SK-N-SH treated with all-trans-retinoic acid at 6 μM for 48 hours (cell line): ENCODE data around the gene SFR1.

Experiments
- ATAC-seq: fragments of 200-7000 bp; cut with Tn5 transposase; 3 replicates; pipeline ENCODE4 v1.9.1; 2020; ENCODE audit warnings: mild to moderate bottlenecking, moderate library complexity
- ARNTL ChIP-seq: fragments of 450-650 bp; formaldehyde crosslinking; IDR thresholded peaks from 2 replicates; pipeline ENCODE4 v1.5.0; 2020; ENCODE audit warnings: low read depth, mild to moderate bottlenecking, moderate library complexity, borderline replicate concordance
- BACH2 ChIP-seq: fragments of 250-450 bp; sonication (Bioruptor Pico); IDR thresholded peaks from 2 replicates; pipeline ENCODE4 v1.9.0; 2021; ENCODE audit warnings: mild to moderate bottlenecking, borderline replicate concordance
- CSDC2 ChIP-seq: fragments of 250-450 bp; sonication (Bioruptor Pico); IDR thresholded peaks from 2 replicates; pipeline ENCODE4 v1.5.0; 2020; ENCODE audit warnings: mild to moderate bottlenecking, moderate library complexity
- ESRRG ChIP-seq: fragments of 250-450 bp; sonication (Bioruptor Pico); IDR thresholded peaks from 2 replicates; pipeline ENCODE4 v1.6.1; 2021; ENCODE audit warnings: mild to moderate bottlenecking
- GLIS3 ChIP-seq: fragments of 250-450 bp; sonication (Bioruptor Pico); IDR thresholded peaks from 2 replicates; pipeline ENCODE4 v1.5.0; 2020; ENCODE audit warnings: mild to moderate bottlenecking, moderate library complexity
- OSR1 ChIP-seq: fragments of 250-450 bp; sonication (Bioruptor Pico); IDR thresholded peaks from 2 replicates; pipeline ENCODE4 v1.8.0; 2022; ENCODE audit warnings: moderate library complexity, mild to moderate bottlenecking, inconsistent platforms
- PPARA ChIP-seq: fragments of 250-450 bp; sonication (Bioruptor Pico); IDR thresholded peaks from 2 replicates; pipeline ENCODE4 v1.5.0; 2020; ENCODE audit warnings: mild to moderate bottlenecking, borderline replicate concordance
- RARB ChIP-seq: fragments of 250-450 bp; sonication (Bioruptor Pico); IDR thresholded peaks from 2 replicates; pipeline ENCODE4 v1.8.0; 2021; ENCODE audit warnings: mild to moderate bottlenecking, moderate library complexity
- SNAI2 ChIP-seq: fragments of 250-450 bp; sonication (Bioruptor Pico); IDR thresholded peaks from 2 replicates; pipeline ENCODE4 v1.5.0; 2020; ENCODE audit warnings: mild to moderate bottlenecking, moderate library complexity
- TCF4 ChIP-seq: fragments of 250-450 bp; sonication (Bioruptor Pico); IDR thresholded peaks from 2 replicates; pipeline ENCODE4 v1.8.0; 2021; ENCODE audit warnings: mild to moderate bottlenecking, moderate library complexity, borderline replicate concordance
- TOX ChIP-seq: fragments of 250-450 bp; sonication (Bioruptor Pico); IDR thresholded peaks from 2 replicates; pipeline ENCODE4 v1.8.0; 2021; ENCODE audit warnings: mild to moderate bottlenecking, moderate library complexity, borderline replicate concordance
- ZC3H10 ChIP-seq: fragments of 250-450 bp; sonication (Bioruptor Pico); IDR thresholded peaks from 2 replicates; pipeline ENCODE4 v1.5.1; 2021; ENCODE audit warnings: mild to moderate bottlenecking, moderate library complexity
- ZFP3 ChIP-seq: fragments of 250-450 bp; sonication (Bioruptor Pico); IDR thresholded peaks from 2 replicates; pipeline ENCODE4 v1.5.0; 2020; ENCODE audit warnings: mild to moderate bottlenecking, moderate library complexity
- ZFP30 ChIP-seq: fragments of 450-650 bp; formaldehyde crosslinking; IDR thresholded peaks from 2 replicates; pipeline ENCODE4 v1.5.0; 2022; ENCODE audit warnings: mild to moderate bottlenecking, moderate library complexity
- ZNF565 ChIP-seq: fragments of 450-650 bp; formaldehyde crosslinking; conservative IDR thresholded peaks from 2 replicates; pipeline ENCODE4 v1.5.0; 2020; ENCODE audit warnings: low read depth, mild to moderate bottlenecking, moderate library complexity
- ZNF70 ChIP-seq: fragments of 450-650 bp; formaldehyde crosslinking; IDR thresholded peaks from 2 replicates; pipeline ENCODE4 v1.5.0; 2020; ENCODE audit warnings: mild to moderate bottlenecking, moderate library complexity
- TF ChIP-seq, protein P1 (sequence below): fragments of 250-450 bp; sonication (Bioruptor Pico); IDR thresholded peaks from 2 replicates; pipeline ENCODE4 v1.8.0; 2021; ENCODE audit warnings: low read depth, mild to moderate bottlenecking, moderate library complexity, borderline replicate concordance
- TF ChIP-seq, protein P2 (sequence below): fragments of 250-450 bp; sonication (Bioruptor Pico); IDR thresholded peaks from 2 replicates; pipeline ENCODE4 v1.5.1; 2020; ENCODE audit warnings: low read depth, mild to moderate bottlenecking, moderate library complexity
- TF ChIP-seq, protein P3 (sequence below): fragments of 250-450 bp; sonication (Bioruptor Pico); IDR thresholded peaks from 2 replicates; pipeline ENCODE4 v1.5.0; 2020; ENCODE audit warnings: mild to moderate bottlenecking, moderate library complexity
- TF ChIP-seq, protein P4 (sequence below): fragments of 250-450 bp; sonication (Bioruptor Pico); IDR thresholded peaks from 2 replicates; pipeline ENCODE4 v1.8.0; 2020; ENCODE audit warnings: mild to moderate bottlenecking, moderate library complexity, borderline replicate concordance

Gene SFR1

DNA sequence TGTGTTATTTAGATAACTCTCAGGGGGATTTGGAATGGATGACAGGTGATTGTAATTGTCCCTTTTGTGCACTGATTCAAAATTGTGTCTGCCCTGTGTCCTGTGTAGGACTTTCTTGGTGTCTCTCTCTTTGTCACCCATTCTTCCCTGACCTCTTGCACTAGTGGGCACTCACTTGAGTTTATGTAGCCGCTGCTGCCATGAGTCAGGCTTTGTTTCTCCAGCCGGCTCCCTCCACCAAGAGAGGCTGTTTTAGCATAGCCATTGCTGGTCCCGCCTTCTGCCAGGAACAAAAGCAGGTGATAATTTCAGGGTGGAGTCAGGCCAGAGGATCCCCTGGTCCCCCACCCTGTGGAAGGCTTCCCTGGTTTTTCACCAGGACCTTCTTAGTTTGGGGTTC lies 44.7 kb upstream of the SFR1 start:
- TF ChIP-seq ESRRG (CRISPR knock-in tag) (no peak), TOX (CRISPR knock-in tag) (no peak), BACH2 (CRISPR knock-in tag) (no peak), GLIS3 (CRISPR knock-in tag) (no peak), TCF4 (CRISPR knock-in tag) (no peak), ZC3H10 (CRISPR knock-in tag) (no peak), ZNF565 (no peak), PPARA (CRISPR knock-in tag) (no peak), CSDC2 (CRISPR knock-in tag) (no peak), ZNF70 (CRISPR knock-in tag) (no peak), ARNTL (CRISPR knock-in tag) (no peak), ZFP30 (no peak)
- TF ChIP-seq, protein P1, sequence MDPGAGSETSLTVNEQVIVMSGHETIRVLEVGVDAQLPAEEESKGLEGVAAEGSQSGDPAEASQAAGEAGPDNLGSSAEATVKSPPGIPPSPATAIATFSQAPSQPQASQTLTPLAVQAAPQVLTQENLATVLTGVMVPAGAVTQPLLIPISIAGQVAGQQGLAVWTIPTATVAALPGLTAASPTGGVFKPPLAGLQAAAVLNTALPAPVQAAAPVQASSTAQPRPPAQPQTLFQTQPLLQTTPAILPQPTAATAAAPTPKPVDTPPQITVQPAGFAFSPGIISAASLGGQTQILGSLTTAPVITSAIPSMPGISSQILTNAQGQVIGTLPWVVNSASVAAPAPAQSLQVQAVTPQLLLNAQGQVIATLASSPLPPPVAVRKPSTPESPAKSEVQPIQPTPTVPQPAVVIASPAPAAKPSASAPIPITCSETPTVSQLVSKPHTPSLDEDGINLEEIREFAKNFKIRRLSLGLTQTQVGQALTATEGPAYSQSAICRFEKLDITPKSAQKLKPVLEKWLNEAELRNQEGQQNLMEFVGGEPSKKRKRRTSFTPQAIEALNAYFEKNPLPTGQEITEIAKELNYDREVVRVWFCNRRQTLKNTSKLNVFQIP: no peak
- TF ChIP-seq, protein P2, sequence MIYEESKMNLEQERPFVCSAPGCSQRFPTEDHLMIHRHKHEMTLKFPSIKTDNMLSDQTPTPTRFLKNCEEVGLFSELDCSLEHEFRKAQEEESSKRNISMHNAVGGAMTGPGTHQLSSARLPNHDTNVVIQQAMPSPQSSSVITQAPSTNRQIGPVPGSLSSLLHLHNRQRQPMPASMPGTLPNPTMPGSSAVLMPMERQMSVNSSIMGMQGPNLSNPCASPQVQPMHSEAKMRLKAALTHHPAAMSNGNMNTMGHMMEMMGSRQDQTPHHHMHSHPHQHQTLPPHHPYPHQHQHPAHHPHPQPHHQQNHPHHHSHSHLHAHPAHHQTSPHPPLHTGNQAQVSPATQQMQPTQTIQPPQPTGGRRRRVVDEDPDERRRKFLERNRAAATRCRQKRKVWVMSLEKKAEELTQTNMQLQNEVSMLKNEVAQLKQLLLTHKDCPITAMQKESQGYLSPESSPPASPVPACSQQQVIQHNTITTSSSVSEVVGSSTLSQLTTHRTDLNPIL: no peak
- TF ChIP-seq, protein P3, sequence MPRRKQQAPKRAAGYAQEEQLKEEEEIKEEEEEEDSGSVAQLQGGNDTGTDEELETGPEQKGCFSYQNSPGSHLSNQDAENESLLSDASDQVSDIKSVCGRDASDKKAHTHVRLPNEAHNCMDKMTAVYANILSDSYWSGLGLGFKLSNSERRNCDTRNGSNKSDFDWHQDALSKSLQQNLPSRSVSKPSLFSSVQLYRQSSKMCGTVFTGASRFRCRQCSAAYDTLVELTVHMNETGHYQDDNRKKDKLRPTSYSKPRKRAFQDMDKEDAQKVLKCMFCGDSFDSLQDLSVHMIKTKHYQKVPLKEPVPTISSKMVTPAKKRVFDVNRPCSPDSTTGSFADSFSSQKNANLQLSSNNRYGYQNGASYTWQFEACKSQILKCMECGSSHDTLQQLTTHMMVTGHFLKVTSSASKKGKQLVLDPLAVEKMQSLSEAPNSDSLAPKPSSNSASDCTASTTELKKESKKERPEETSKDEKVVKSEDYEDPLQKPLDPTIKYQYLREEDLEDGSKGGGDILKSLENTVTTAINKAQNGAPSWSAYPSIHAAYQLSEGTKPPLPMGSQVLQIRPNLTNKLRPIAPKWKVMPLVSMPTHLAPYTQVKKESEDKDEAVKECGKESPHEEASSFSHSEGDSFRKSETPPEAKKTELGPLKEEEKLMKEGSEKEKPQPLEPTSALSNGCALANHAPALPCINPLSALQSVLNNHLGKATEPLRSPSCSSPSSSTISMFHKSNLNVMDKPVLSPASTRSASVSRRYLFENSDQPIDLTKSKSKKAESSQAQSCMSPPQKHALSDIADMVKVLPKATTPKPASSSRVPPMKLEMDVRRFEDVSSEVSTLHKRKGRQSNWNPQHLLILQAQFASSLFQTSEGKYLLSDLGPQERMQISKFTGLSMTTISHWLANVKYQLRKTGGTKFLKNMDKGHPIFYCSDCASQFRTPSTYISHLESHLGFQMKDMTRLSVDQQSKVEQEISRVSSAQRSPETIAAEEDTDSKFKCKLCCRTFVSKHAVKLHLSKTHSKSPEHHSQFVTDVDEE (CRISPR knock-in tag): no peak
- ATAC-seq: no peak

DNA sequence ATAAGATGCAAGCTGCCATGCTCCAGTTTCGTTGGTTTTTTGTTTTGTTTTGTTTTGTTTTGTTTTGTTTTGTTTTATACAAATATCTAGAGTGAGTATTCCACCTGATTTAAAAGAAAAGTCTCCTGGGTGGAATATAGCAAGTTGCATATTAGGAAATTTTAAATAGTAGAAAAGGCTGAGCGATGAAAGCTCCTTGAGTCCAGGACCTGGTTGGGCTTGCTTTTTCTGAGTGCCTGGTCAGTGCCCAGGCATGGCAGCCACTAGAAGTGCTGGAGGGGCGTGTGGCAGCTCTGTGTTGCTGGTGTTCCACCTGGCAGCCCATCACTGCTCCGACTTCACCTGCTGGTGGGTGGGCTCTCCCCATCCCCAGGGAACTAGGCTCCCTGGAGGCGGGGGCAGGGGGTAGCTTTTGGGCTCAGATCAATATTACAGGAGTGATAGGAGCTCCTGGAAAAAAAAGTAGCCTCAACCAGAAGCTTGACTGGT lies 44.3 kb upstream of the SFR1 start:
- no peak for ATAC-seq
- TF ChIP-seq, protein P3 (CRISPR knock-in tag): no peak
- TF ChIP-seq ZFP3 (CRISPR knock-in tag): no peak

DNA sequence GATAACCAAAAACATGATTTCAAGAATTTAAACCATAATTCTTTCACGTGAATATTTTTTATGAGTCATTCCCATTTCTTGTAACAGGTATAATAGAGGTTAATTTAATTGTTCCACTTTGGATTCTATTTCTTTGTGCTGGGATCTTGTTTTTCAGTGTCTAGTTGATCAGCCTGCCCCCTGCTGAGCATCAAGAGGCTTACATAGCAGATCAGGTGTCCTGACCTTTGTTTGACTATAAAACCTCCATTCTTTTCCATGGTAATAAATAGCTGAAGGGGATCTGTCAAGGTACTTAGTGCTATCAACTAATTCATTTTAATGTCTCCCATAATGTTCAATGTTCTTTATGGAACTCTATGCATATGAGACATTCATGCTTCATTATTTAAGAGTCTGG lies 41.2 kb upstream of the SFR1 start:
- ATAC-seq: peak; percentile 63
- TF ChIP-seq ZNF565 (no peak), GLIS3 (CRISPR knock-in tag) (no peak), ZC3H10 (CRISPR knock-in tag) (no peak), CSDC2 (CRISPR knock-in tag) (no peak), ESRRG (CRISPR knock-in tag) (no peak), ARNTL (CRISPR knock-in tag) (no peak), PPARA (CRISPR knock-in tag) (no peak), RARB (CRISPR knock-in tag) (no peak), ZFP30 (no peak), ZFP3 (CRISPR knock-in tag) (no peak), OSR1 (CRISPR knock-in tag) (no peak), TCF4 (CRISPR knock-in tag) (no peak), SNAI2 (no peak)
- TF ChIP-seq, protein P4, sequence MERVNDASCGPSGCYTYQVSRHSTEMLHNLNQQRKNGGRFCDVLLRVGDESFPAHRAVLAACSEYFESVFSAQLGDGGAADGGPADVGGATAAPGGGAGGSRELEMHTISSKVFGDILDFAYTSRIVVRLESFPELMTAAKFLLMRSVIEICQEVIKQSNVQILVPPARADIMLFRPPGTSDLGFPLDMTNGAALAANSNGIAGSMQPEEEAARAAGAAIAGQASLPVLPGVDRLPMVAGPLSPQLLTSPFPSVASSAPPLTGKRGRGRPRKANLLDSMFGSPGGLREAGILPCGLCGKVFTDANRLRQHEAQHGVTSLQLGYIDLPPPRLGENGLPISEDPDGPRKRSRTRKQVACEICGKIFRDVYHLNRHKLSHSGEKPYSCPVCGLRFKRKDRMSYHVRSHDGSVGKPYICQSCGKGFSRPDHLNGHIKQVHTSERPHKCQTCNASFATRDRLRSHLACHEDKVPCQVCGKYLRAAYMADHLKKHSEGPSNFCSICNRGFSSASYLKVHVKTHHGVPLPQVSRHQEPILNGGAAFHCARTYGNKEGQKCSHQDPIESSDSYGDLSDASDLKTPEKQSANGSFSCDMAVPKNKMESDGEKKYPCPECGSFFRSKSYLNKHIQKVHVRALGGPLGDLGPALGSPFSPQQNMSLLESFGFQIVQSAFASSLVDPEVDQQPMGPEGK (CRISPR knock-in tag): no peak
- TF ChIP-seq, protein P2: no peak
- TF ChIP-seq, protein P3 (CRISPR knock-in tag): no peak
- TF ChIP-seq, protein P1: no peak
